ENCODE results near the gene ORMDL3. TPM values are rescaled to one million over a fixed set of nuclear protein-coding genes. Genes with fewer than 3 reads are reported as not detected.
A peak's percentile ranks its signal among the peaks of the same experiment; 100 is the strongest.

The ORMDL3 gene
- polyA plus RNA-seq, 3 donors = 9.4 to 13.5 (median 11.8) TPM

DNA sequence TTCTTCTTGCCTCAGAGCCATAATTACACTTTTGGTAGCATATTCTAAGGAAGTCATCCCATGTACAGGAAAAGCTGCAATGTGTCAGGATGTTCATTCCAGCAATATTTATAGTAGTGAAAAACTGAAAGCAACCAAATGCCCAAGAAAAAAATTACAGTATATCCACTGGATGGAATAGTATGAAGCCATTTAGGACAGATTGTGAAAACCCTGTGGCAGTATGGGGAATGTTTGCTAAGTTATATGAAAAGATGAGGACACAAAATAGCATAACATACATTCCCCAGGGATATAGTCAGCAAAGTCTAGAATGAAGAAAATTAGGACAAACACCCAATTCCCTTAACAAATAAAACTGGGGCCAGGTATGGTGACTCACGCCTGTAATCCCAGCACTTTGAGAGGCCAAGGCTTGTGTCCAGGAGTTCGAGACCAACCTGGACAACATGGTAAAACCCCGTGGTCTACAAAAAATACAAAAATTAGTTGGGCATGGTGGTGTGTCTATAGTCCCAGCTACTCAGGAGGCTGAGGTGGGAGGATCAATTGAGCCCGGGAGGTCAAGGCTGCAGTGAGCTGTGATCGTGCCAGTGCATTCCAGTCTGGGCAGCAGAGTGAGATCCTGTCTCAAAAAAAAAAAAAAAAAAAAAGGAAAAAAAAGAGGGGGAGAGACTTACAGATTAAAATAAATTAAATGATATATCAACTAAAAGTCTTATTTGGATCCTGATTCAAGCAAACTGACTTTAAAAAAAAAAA lies 2.4 kb upstream of the ORMDL3 start:
- no peak for DNase-seq
- Histone ChIP-seq H3K9ac (ENCODE audit: insufficient read depth, low read length, poor library complexity, severe bottlenecking) (no peak overlapping the region), H3K27me3 (ENCODE audit: control insufficient read depth in 2 of 2, insufficient read depth in 2 of 2, low read length in 2 of 2) (no peaks in the 10 kb centered on the region), H4K20me1 (ENCODE audit: insufficient read depth, low read length) (peaks cover 11% of the 10 kb centered on the region), H3K4me2 (replicated peaks; ENCODE audit: extremely low read depth, low read length, poor library complexity, severe bottlenecking) (no peak overlapping the region), H3K36me3 (replicated peaks in 1 of 2; ENCODE audit: control insufficient read depth in 1 of 2, insufficient read depth in 2 of 2, low read length in 2 of 2) (no peaks in the 10 kb centered on the region), H3K4me1 (ENCODE audit: control insufficient read depth in 1 of 2, insufficient read depth in 2 of 2, low read length in 2 of 2) (peaks cover 26 to 44% of the 10 kb centered on the region in 2 donors), H3K4me3 (replicated peaks in 1 of 3; ENCODE audit: low read depth in 2 of 3, low read length in 3 of 3) (no peak overlapping the region), H3K27ac (ENCODE audit: low read depth in 1 of 2, low read length in 2 of 2) (no peak overlapping the region), H2AFZ (ENCODE audit: insufficient read depth, low read depth, low read length, poor library complexity, severe bottlenecking) (no peak overlapping the region), H3K9me3 (replicated peaks in 1 of 2; ENCODE audit: control insufficient read depth in 1 of 2, insufficient read depth in 1 of 2, low read length in 2 of 2) (no peaks in the 10 kb centered on the region), H3K79me2 (ENCODE audit: insufficient read depth, low read length) (peaks cover 25% of the 10 kb centered on the region)
- TF ChIP-seq CTCF (IDR thresholded peaks at IDR 0.05) = no peak
- intact Hi-C loops (cut with micrococcal nuclease) = loop anchor here in 1 of 2 donors (10.0 kb wide), 1 partner anchor 55 kb away; the partner anchor contains the start of gene PSMD3
- Mint-ChIP-seq H3K27ac (peak overlapping the region in 3 of 7 donors; percentile 24 to 80 (median 75)), H3K27me3 (ENCODE audit: low read depth in 3 of 3) (peaks cover 0 to 2% (median 0%) of the 10 kb centered on the region in 3 donors), H3K9me3 (peaks cover 0 to 2% (median 0%) of the 10 kb centered on the region in 7 donors), H3K4me3 (no peak overlapping the region), H3K36me3 (no peaks in the 10 kb centered on the region), H3K4me1 (peaks cover 38% of the 10 kb centered on the region)
- 100% methylated on average over 3 of the region's 5 CpGs for WGBS (ENCODE audit: insufficient coverage)

GRCh38 chr17:39928858-39929645 lies 1.7 kb upstream of the ORMDL3 start:
- Histone ChIP-seq H3K36me3 (replicated peaks in 1 of 2; ENCODE audit: control insufficient read depth in 1 of 2, insufficient read depth in 2 of 2, low read length in 2 of 2) (peaks cover 0 to 3% of the 10 kb centered on the region in 2 donors), H3K27me3 (ENCODE audit: control insufficient read depth in 2 of 2, insufficient read depth in 2 of 2, low read length in 2 of 2) (no peaks in the 10 kb centered on the region), H3K4me3 (replicated peaks in 1 of 3; ENCODE audit: low read depth in 2 of 3, low read length in 3 of 3) (peak overlapping the region in 1 of 3 experiments; percentile 97), H3K9me3 (replicated peaks in 1 of 2; ENCODE audit: control insufficient read depth in 1 of 2, insufficient read depth in 1 of 2, low read length in 2 of 2) (no peaks in the 10 kb centered on the region), H3K9ac (ENCODE audit: insufficient read depth, low read length, poor library complexity, severe bottlenecking) (no peak overlapping the region), H3K27ac (ENCODE audit: low read depth in 1 of 2, low read length in 2 of 2) (no peak overlapping the region), H3K79me2 (ENCODE audit: insufficient read depth, low read length) (peaks cover 31% of the 10 kb centered on the region), H3K4me2 (replicated peaks; ENCODE audit: extremely low read depth, low read length, poor library complexity, severe bottlenecking) (peak overlapping the region; percentile 97), H4K20me1 (ENCODE audit: insufficient read depth, low read length) (peaks cover 11% of the 10 kb centered on the region), H2AFZ (ENCODE audit: insufficient read depth, low read depth, low read length, poor library complexity, severe bottlenecking) (peak overlapping the region; percentile 99), H3K4me1 (ENCODE audit: control insufficient read depth in 1 of 2, insufficient read depth in 2 of 2, low read length in 2 of 2) (peaks cover 26 to 44% of the 10 kb centered on the region in 2 donors)
- peak; percentile 50 to 73 (median 55) for DNase-seq
- TF ChIP-seq CTCF (IDR thresholded peaks at IDR 0.05) = no peak
- H3K4me3 Mint-ChIP-seq = peak overlapping the region in 1 of 2 donors; percentile 13
- peaks cover 41% of the 10 kb centered on the region for H3K4me1 Mint-ChIP-seq
- H3K27ac Mint-ChIP-seq = peak overlapping the region in 6 of 7 donors; percentile 28 to 86 (median 80)
- H3K27me3 Mint-ChIP-seq (ENCODE audit: low read depth in 3 of 3) = peaks cover 0 to 2% (median 0%) of the 10 kb centered on the region in 3 donors
- peaks cover 0 to 2% (median 0%) of the 10 kb centered on the region in 7 donors for H3K9me3 Mint-ChIP-seq
- peaks cover 0 to 3% of the 10 kb centered on the region in 2 donors for H3K36me3 Mint-ChIP-seq
- intact Hi-C loops (cut with micrococcal nuclease) = loop anchor here in 1 of 2 donors (10.0 kb wide), 1 partner anchor 56 kb away; the partner anchor contains the start of gene PSMD3
- WGBS (ENCODE audit: insufficient coverage) = 39% methylated on average over 6 of the region's 8 CpGs
